ENCODE results near the gene SPRR4. TPM values are rescaled to one million over a fixed set of nuclear protein-coding genes. Genes with fewer than 3 reads are reported as not detected.

The SPRR4 gene
- polyA plus RNA-seq, 1 of the 3 experiments (the other 2 are of a cell fraction) = not detected

GRCh38 chr1:152964536-152964935 lies 5.9 kb upstream of the SPRR4 start:
- DNase-seq = no peak
- no peaks in the 10 kb centered on the region for H3F3A ChIP-seq (replicated peaks; ENCODE audit: insufficient read depth)
- no peak overlapping the region for H3K4me3 ChIP-seq (ENCODE audit: low read depth in 2 of 2, low read length in 1 of 2)
- H3K9me3 ChIP-seq = no peaks in the 10 kb centered on the region
- H3K4me2 ChIP-seq = no peak overlapping the region
- H3K4me1 ChIP-seq (ENCODE audit: control insufficient read depth in 1 of 2, insufficient read depth in 2 of 2, low read depth in 1 of 2, low read length in 1 of 2) = no peaks in the 10 kb centered on the region
- no peaks in the 10 kb centered on the region for H4K20me1 ChIP-seq (ENCODE audit: insufficient read depth)
- ChIA-PET POLR2A (no interaction called here), CTCF (no interaction called here)
- H3K36me3 ChIP-seq (replicated peaks in 1 of 2; ENCODE audit: control insufficient read depth in 1 of 2, insufficient read depth in 2 of 2, low read length in 1 of 2) = no peaks in the 10 kb centered on the region
- no peak overlapping the region for H3K9ac ChIP-seq
- no peaks in the 10 kb centered on the region for H3K9me2 ChIP-seq
- no peak overlapping the region for H2AFZ ChIP-seq (ENCODE audit: low read depth)
- H3K27me3 ChIP-seq (ENCODE audit: insufficient read depth) = peaks cover 10% of the 10 kb centered on the region; the same call in 1 of the 2 replicates
- H3K27ac ChIP-seq (ENCODE audit: low read depth in 2 of 2, low read length in 1 of 2) = no peak overlapping the region
- no peaks in the 10 kb centered on the region for H3K79me2 ChIP-seq (ENCODE audit: insufficient read depth)
- TF ChIP-seq, protein P1, sequence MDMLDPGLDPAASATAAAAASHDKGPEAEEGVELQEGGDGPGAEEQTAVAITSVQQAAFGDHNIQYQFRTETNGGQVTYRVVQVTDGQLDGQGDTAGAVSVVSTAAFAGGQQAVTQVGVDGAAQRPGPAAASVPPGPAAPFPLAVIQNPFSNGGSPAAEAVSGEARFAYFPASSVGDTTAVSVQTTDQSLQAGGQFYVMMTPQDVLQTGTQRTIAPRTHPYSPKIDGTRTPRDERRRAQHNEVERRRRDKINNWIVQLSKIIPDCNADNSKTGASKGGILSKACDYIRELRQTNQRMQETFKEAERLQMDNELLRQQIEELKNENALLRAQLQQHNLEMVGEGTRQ (IDR thresholded peaks at IDR 0.05; ENCODE audit: borderline replicate concordance, low read depth, low read length) = no peak
- TF ChIP-seq RAD21 (IDR thresholded peaks at IDR 0.05; ENCODE audit: low read length) = no peak
- 0% methylated on average over 1 of the region's 1 CpG for WGBS (ENCODE audit: low lambda C conversion rate)

- Histone ChIP-seq H2AFZ (ENCODE audit: low read depth) (no peak overlapping the region), H3K4me2 (no peak overlapping the region), H3K27ac (ENCODE audit: low read depth in 2 of 2, low read length in 1 of 2) (no peak overlapping the region), H3K9me3 (no peaks in the 10 kb centered on the region), H3K9ac (no peak overlapping the region), H3K4me1 (ENCODE audit: control insufficient read depth in 1 of 2, insufficient read depth in 2 of 2, low read depth in 1 of 2, low read length in 1 of 2) (no peaks in the 10 kb centered on the region), H3K4me3 (ENCODE audit: low read depth in 2 of 2, low read length in 1 of 2) (no peak overlapping the region), H3K9me2 (no peaks in the 10 kb centered on the region), H3K79me2 (ENCODE audit: insufficient read depth) (no peaks in the 10 kb centered on the region), H3K27me3 (ENCODE audit: insufficient read depth) (no peaks in the 10 kb centered on the region; the same call in 1 of the 2 replicates), H3K36me3 (replicated peaks in 1 of 2; ENCODE audit: control insufficient read depth in 1 of 2, insufficient read depth in 2 of 2, low read length in 1 of 2) (no peaks in the 10 kb centered on the region), H3F3A (replicated peaks; ENCODE audit: insufficient read depth) (no peaks in the 10 kb centered on the region), H4K20me1 (ENCODE audit: insufficient read depth) (no peaks in the 10 kb centered on the region)
- DNase-seq = no peak
- 0% methylated on average over 4 of the region's 4 CpGs for WGBS (ENCODE audit: low lambda C conversion rate)
- POLR2A ChIA-PET = no interaction called here
- CTCF ChIA-PET = no interaction called here
- TF ChIP-seq FOXM1 (IDR thresholded peaks at IDR 0.05; ENCODE audit: low read depth) = no peak
Observed at GRCh38 chr1:152965853-152966252, 4.6 kb upstream of the SPRR4 start.

GRCh38 chr1:152967201-152967600 lies 3.2 kb upstream of the SPRR4 start:
- Histone ChIP-seq H2AFZ (ENCODE audit: low read depth) (no peak overlapping the region), H3K9me3 (no peaks in the 10 kb centered on the region), H3F3A (replicated peaks; ENCODE audit: insufficient read depth) (no peaks in the 10 kb centered on the region), H3K4me3 (ENCODE audit: low read depth in 2 of 2, low read length in 1 of 2) (no peak overlapping the region), H3K27me3 (ENCODE audit: insufficient read depth) (peaks cover 2% of the 10 kb centered on the region; the same call in 1 of the 2 replicates), H3K9me2 (no peaks in the 10 kb centered on the region), H3K9ac (no peak overlapping the region), H3K36me3 (replicated peaks in 1 of 2; ENCODE audit: control insufficient read depth in 1 of 2, insufficient read depth in 2 of 2, low read length in 1 of 2) (no peaks in the 10 kb centered on the region), H3K27ac (ENCODE audit: low read depth in 2 of 2, low read length in 1 of 2) (no peak overlapping the region), H3K4me1 (ENCODE audit: control insufficient read depth in 1 of 2, insufficient read depth in 2 of 2, low read depth in 1 of 2, low read length in 1 of 2) (no peaks in the 10 kb centered on the region), H3K79me2 (ENCODE audit: insufficient read depth) (no peaks in the 10 kb centered on the region), H4K20me1 (ENCODE audit: insufficient read depth) (no peaks in the 10 kb centered on the region), H3K4me2 (no peak overlapping the region)
- WGBS (ENCODE audit: low lambda C conversion rate) = 0% methylated on average over 5 of the region's 7 CpGs
- no peak for DNase-seq
- ChIA-PET CTCF (no interaction called here), POLR2A (no interaction called here)
- TF ChIP-seq POLR2AphosphoS5 (IDR thresholded peaks at IDR 0.05; ENCODE audit: low read depth, low read length) (no peak), EP300 (IDR thresholded peaks at IDR 0.05; ENCODE audit: borderline replicate concordance in 1 of 2, low read depth in 1 of 2, low read length in 1 of 2) (no peak), RXRA (IDR thresholded peaks at IDR 0.05; ENCODE audit: borderline replicate concordance, low read depth) (no peak), ZBTB33 (IDR thresholded peaks at IDR 0.05; ENCODE audit: borderline replicate concordance, low read depth) (no peak), FOSL2 (IDR thresholded peaks at IDR 0.05; ENCODE audit: borderline replicate concordance, low read depth) (no peak), ELF1 (IDR thresholded peaks at IDR 0.05) (no peak), CTCF (IDR thresholded peaks at IDR 0.05) (no peak), CHD2 (IDR thresholded peaks at IDR 0.05; ENCODE audit: low read length, partially characterized antibody) (no peak)
- TF ChIP-seq, protein P2, sequence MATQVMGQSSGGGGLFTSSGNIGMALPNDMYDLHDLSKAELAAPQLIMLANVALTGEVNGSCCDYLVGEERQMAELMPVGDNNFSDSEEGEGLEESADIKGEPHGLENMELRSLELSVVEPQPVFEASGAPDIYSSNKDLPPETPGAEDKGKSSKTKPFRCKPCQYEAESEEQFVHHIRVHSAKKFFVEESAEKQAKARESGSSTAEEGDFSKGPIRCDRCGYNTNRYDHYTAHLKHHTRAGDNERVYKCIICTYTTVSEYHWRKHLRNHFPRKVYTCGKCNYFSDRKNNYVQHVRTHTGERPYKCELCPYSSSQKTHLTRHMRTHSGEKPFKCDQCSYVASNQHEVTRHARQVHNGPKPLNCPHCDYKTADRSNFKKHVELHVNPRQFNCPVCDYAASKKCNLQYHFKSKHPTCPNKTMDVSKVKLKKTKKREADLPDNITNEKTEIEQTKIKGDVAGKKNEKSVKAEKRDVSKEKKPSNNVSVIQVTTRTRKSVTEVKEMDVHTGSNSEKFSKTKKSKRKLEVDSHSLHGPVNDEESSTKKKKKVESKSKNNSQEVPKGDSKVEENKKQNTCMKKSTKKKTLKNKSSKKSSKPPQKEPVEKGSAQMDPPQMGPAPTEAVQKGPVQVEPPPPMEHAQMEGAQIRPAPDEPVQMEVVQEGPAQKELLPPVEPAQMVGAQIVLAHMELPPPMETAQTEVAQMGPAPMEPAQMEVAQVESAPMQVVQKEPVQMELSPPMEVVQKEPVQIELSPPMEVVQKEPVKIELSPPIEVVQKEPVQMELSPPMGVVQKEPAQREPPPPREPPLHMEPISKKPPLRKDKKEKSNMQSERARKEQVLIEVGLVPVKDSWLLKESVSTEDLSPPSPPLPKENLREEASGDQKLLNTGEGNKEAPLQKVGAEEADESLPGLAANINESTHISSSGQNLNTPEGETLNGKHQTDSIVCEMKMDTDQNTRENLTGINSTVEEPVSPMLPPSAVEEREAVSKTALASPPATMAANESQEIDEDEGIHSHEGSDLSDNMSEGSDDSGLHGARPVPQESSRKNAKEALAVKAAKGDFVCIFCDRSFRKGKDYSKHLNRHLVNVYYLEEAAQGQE (IDR thresholded peaks at IDR 0.05; ENCODE audit: low read depth, low read length) = no peak

All from SK-N-SH (cell line).